ENCODE measurements around the gene PAGE2B.

PAGE2B gene

GRCh38 chrX:55119712-55120111, 44.9 kb downstream of the PAGE2B start:
- POLR2A ChIA-PET: interaction anchor here (0.6 kb wide), 1 partner anchor 565 kb away, joined by 3 read pairs; no protein-coding TSS in a partner anchor
- CTCF ChIA-PET: interaction anchor here (1.3 kb wide), 1 partner anchor 13 kb away, joined by 3 read pairs; no protein-coding TSS in a partner anchor
- no peak for TF ChIP-seq CTCF (IDR thresholded peaks at IDR 0.05; ENCODE audit: control extremely low read depth, extremely low read depth, low read depth, missing control alignments)
- no peak for DNase-seq (ENCODE audit: extremely low spot score)

GRCh38 chrX:55120761-55121358, 46.0 kb downstream of the PAGE2B start:
- ChIA-PET CTCF (no interaction called here), POLR2A (no interaction called here)
- no peak for DNase-seq (ENCODE audit: extremely low spot score)
- no peak for TF ChIP-seq CTCF (IDR thresholded peaks at IDR 0.05; ENCODE audit: control extremely low read depth, extremely low read depth, low read depth, missing control alignments)

GRCh38 chrX:55123900-55124299, 49.1 kb downstream of the PAGE2B start:
- no peak for TF ChIP-seq CTCF (IDR thresholded peaks at IDR 0.05; ENCODE audit: control extremely low read depth, extremely low read depth, low read depth, missing control alignments)
- no peak for DNase-seq (ENCODE audit: extremely low spot score)
- ChIA-PET POLR2A (no interaction called here), CTCF (no interaction called here)

GRCh38 chrX:55127692-55128091, 52.9 kb downstream of the PAGE2B start:
- ChIA-PET CTCF (no interaction called here), POLR2A (no interaction called here)
- no peak for DNase-seq (ENCODE audit: extremely low spot score)
- no peak for TF ChIP-seq CTCF (IDR thresholded peaks at IDR 0.05; ENCODE audit: control extremely low read depth, extremely low read depth, low read depth, missing control alignments)

All from GM10248 (cell line).